Measurements from ENCODE around the gene C16orf95. TPM values are rescaled to one million over a fixed set of nuclear protein-coding genes. Genes with fewer than 3 reads are reported as not detected.
A peak's percentile ranks its signal among the peaks of the same experiment; 100 is the strongest.

Gene C16orf95
- polyA plus RNA-seq, 2 of the 4 experiments (the other 2 are of a cell fraction): 3.5 to 6.3 TPM

GRCh38 chr16:87306516-87306915 is 10.7 kb downstream of the C16orf95 start:
- no peak for TF ChIP-seq NR3C1 (IDR thresholded peaks at IDR 0.05)
- TF ChIP-seq ZNF302 (CRISPR knock-in tag; IDR thresholded peaks at IDR 0.05): no peak
- TF ChIP-seq SMC3 (IDR thresholded peaks at IDR 0.05): no peak
- no peak for TF ChIP-seq RCOR1 (IDR thresholded peaks at IDR 0.05; ENCODE audit: low read depth, low read length)
- no peak for TF ChIP-seq REST (IDR thresholded peaks at IDR 0.05)
- TF ChIP-seq FOSB (CRISPR knock-in tag; IDR thresholded peaks at IDR 0.05): no peak
- no peak for TF ChIP-seq E2F6 (IDR thresholded peaks at IDR 0.05; ENCODE audit: borderline replicate concordance, low read depth)
- no peak for TF ChIP-seq GATA3 (IDR thresholded peaks at IDR 0.05; ENCODE audit: borderline replicate concordance)
- no peak for TF ChIP-seq NPAS2 (CRISPR knock-in tag; IDR thresholded peaks at IDR 0.05; ENCODE audit: borderline replicate concordance)
- TF ChIP-seq MAFK (IDR thresholded peaks at IDR 0.05; ENCODE audit: partially characterized antibody): no peak
- TF ChIP-seq MYC (IDR thresholded peaks at IDR 0.05; ENCODE audit: borderline replicate concordance, low read length): no peak
- no peak for TF ChIP-seq MAX (IDR thresholded peaks at IDR 0.05)
- no peak for TF ChIP-seq CHD4 (IDR thresholded peaks at IDR 0.05; ENCODE audit: borderline replicate concordance)
- no peak for TF ChIP-seq PBX3 (IDR thresholded peaks at IDR 0.05)
- TF ChIP-seq SREBF2 (IDR thresholded peaks at IDR 0.05): no peak
- no peak for TF ChIP-seq JUNB (IDR thresholded peaks at IDR 0.05)
- TF ChIP-seq RARB (CRISPR knock-in tag; IDR thresholded peaks at IDR 0.05): no peak
- TF ChIP-seq EP300 (IDR thresholded peaks at IDR 0.05): no peak
- no peak for TF ChIP-seq BHLHE40 (IDR thresholded peaks at IDR 0.05; ENCODE audit: low read depth, low read length)
- no peak for TF ChIP-seq ZFP36 (IDR thresholded peaks at IDR 0.05; ENCODE audit: borderline replicate concordance, partially characterized antibody)
- no peak overlapping the region for H3K27ac ChIP-seq
- FAIRE-seq: no peak
- no peak overlapping the region for H3K4me2 ChIP-seq
- H3K4me3 ChIP-seq: no peak overlapping the region
- DNase-seq (ENCODE audit: low read depth in 1 of 2, low spot score in 1 of 2): no peak
- no peak for ATAC-seq
- POLR2A ChIA-PET: no interaction called here
- WGBS (ENCODE audit: missing lambda C conversion rate): 89% methylated on average over 3 of the region's 3 CpGs
- CTCF ChIA-PET: interaction anchor here (1.2 to 5.2 kb wide), 4 partner anchors 9 to 29 kb away, joined by 4 to 19 read pairs (median 6); partner anchors contain the start of gene C16orf95
- H3K9me3 ChIP-seq: peaks cover 5% of the 10 kb centered on the region; the same call in 2 of the 3 replicates
- H3K4me1 ChIP-seq: no peaks in the 10 kb centered on the region

GRCh38 chr16:87305505-87306391 is 11.4 kb downstream of the C16orf95 start:
- H3K27ac ChIP-seq: no peak overlapping the region
- ChIA-PET CTCF (interaction anchor here (1.2 to 5.2 kb wide), 5 partner anchors 9 to 102 kb away, joined by 3 to 19 read pairs (median 4); partner anchors contain the start of gene C16orf95), POLR2A (no interaction called here)
- FAIRE-seq: no peak
- 80% methylated on average over 25 of the region's 30 CpGs for WGBS (ENCODE audit: missing lambda C conversion rate)
- H3K4me3 ChIP-seq: no peak overlapping the region
- H3K4me1 ChIP-seq: no peaks in the 10 kb centered on the region
- DNase-seq (ENCODE audit: low read depth in 1 of 2, low spot score in 1 of 2): no peak
- H3K9me3 ChIP-seq: peaks cover 5% of the 10 kb centered on the region; the same call in 2 of the 3 replicates
- no peak overlapping the region for H3K4me2 ChIP-seq
- ATAC-seq: peak in 1 of 2 experiments; percentile 69; a peak in 3 of 6 replicates
- TF ChIP-seq MAX (IDR thresholded peaks at IDR 0.05) (no peak), BHLHE40 (IDR thresholded peaks at IDR 0.05; ENCODE audit: low read depth, low read length) (no peak), RFX5 (IDR thresholded peaks at IDR 0.05) (no peak), EP300 (IDR thresholded peaks at IDR 0.05) (no peak), MAZ (IDR thresholded peaks at IDR 0.05; ENCODE audit: borderline replicate concordance, low read depth, low read length) (no peak), REST (IDR thresholded peaks at IDR 0.05) (no peak), FOSL2 (IDR thresholded peaks at IDR 0.05) (no peak), FOSL2 (CRISPR knock-in tag; IDR thresholded peaks at IDR 0.05) (no peak), CTCF (IDR thresholded peaks at IDR 0.05) (no peak)

All from A549 (cell line).